GM12892 (cell line): Measurements from ENCODE around the gene VANGL1. TPM values are rescaled to one million over a fixed set of nuclear protein-coding genes. Genes with fewer than 3 reads are reported as not detected.

Source experiments
- DNase-seq: peaks from one replicate; pipeline ENCODE4 v3.0.0; 2011; ENCODE audit not compliant: insufficient read length
- FAIRE-seq: peaks from 2 replicates; lab custom pipeline; 2011; peaks lifted over from hg19 to GRCh38; lab: Jason Lieb, UNC
- POLR2A ChIP-seq: IDR thresholded peaks from 2 replicates; pipeline ENCODE4 v1.6.1; 2011; ENCODE audit warnings: low read depth, low read length, control low read depth
- POLR2AphosphoS5 ChIP-seq: IDR thresholded peaks from 2 replicates; pipeline ENCODE4 v1.6.1; 2011; ENCODE audit warnings: low read depth, low read length, control low read depth
- TAF1 ChIP-seq: IDR thresholded peaks from 2 replicates; pipeline ENCODE4 v1.6.1; 2011; ENCODE audit warnings: low read depth, mild to moderate bottlenecking, control low read depth, low read length, borderline replicate concordance
- polyA plus RNA-seq: library from polyadenylated mRNA; unstranded; fragments of >200 nt; gene quantifications from one replicate; pipeline ENCODE4 v1.2.1, GENCODE V29; 2012; ENCODE audit warnings: missing spikeins, inconsistent platforms; ENCODE audit not compliant: missing spikeins

VANGL1 gene
- 2.0 TPM for polyA plus RNA-seq

DNA sequence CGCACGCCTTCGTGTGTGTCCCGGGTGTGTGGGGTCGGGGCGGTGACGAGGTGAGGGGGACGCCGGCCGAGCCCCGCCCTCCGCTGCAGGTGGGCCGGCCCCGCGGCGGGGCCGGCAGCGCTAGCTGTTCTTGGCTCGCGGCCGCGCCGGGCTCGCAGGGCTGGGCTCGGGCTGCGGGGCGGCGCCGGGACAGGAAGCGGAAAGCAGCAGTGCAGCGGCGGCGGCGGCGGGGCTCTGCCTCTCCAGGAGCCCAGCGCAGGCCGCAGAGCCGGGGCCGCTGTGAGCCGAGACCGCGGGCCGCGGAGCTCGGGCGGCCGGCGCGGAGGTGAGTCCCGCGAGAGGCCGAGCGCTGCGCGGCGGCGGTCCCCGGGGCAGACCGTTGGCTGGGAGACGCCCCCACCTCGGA, at the start of gene VANGL1:
Gene VANGL1 (plus strand): TSS at position 209 of the 406 bp plus-strand sequence. CDS start 9,444 bp downstream, outside the sequence.
- no peak for FAIRE-seq
- peak; percentile 73 for DNase-seq
- TF ChIP-seq POLR2AphosphoS5 (no peak), TAF1 (no peak), POLR2A (no peak)

DNA sequence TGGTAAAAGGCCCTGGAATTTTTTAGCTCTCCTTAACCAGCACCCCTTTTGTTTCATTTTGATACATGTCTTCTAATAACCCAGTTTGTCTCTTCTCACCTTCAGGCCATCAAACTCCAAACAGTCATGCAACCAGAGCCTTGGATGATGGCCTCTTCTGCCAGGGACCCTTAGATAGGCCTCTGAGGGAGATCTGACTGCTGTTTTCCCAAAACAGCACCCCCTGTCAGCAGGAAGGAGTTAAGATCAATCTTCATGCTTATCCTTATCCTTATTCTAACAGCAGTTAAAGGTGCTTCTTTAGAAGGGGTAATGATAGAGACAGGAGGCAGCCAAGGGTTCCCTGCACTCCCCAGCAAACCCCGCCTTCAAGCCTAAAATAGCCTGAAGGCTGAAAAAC, 49.5 kb upstream of the VANGL1 start:
- no peak for TF ChIP-seq TAF1
- no peak for TF ChIP-seq POLR2AphosphoS5
- no peak for TF ChIP-seq POLR2A
- DNase-seq: no peak
- FAIRE-seq: no peak

DNA sequence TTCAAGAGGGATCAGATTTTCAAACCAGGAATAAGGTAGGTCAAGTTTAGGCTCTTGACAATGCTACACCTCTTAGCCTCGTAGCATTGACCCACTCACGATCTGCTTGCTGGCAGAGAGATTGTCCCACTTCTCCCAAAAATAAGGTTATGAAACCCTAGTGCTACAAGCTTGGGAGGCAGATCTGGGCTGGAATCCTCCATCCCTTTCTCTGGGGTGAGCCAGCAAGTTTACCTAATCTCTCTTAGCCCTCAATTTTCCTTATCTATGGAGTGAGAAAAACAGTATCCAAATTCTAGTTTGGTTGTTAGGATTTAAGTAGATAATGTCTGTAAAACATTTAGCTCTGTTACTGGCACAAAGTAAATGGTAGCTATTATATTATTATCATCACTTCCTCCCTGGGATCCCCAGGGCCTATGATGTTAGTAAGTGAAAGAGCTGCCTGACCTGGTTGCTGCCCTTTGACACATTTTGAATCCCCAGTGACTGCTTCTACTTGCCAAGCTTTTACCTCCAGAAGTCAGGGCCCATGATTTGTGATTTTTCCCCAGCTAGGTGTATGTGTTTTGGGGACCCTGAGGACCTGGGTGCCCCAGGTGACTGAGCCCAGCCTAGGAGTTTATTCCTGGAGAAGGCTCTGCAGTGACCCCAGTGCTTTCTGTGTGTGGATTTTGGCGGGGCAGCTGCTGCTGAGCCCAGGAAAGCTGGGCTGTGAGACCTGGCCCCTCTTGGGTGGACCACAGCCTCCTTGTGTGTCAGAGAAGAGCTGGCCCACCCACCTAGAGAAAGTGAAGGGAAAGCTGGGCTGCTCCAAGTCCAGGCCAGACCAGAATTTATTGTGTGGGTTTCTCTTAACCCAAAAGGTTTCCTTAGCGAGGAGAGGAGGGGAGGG, 48.2 kb upstream of the VANGL1 start:
- DNase-seq (no peak), FAIRE-seq (no peak)
- TF ChIP-seq POLR2A: no peak

DNA sequence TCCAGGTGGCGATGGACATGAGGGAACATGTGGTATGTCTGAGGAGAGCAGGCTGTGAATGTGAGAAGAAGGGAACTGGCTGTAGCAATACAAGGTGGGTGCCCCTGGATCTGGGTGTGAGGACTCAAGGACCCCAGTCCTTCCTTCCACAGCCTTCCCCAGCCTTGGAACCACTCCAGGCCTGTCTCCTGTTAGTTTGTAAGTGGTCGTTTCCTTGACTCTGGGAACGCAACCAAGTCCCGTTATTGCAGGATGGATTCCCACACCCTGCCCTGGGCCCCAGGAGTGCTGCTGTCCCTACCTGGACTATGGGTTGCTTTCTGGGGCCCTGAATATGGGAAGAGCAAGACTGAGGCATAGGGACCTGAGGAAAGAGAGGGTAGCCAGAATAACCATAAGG, 47.2 kb upstream of the VANGL1 start:
- no peak for FAIRE-seq
- no peak for TF ChIP-seq TAF1
- no peak for TF ChIP-seq POLR2AphosphoS5
- no peak for TF ChIP-seq POLR2A
- no peak for DNase-seq

DNA sequence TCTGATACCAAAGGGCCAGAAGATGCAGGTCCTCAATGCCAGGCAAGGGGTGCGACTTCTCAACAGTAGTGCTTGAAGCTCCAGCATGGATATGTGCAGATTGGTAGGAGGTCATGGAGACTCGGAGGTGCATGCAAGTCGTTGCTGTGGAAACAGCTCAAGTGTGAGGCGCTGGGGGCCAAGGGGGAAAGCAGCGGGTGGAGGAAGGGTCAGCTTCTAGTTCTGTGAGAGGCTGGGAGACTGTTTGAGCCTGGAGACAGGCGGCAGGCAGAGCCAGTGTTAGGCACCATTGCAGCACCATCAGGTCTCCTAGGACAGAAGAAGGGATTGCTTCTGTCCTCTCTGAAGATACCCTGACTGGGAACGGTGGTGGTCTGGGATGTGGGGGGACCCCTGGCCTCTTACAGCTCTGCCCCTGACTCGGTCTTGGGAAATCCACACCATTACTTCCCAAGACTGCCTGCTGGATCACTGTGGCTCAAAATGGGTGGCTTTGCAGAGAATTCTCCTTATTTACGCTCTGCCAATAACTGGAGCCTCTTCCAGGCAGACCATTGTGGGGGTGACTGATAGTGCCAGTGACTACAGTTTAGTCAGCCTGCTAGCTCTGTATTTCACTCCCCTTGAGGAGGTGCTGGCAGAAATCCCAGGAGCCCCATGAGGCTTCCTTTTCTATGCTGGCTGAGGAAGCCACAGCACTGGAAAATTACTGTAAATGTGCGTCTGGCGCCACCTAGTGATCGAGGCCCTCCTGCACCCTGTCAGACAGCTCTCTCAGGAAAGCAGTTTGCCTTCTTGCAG, 46.3 kb upstream of the VANGL1 start:
- FAIRE-seq: peak; percentile 70
- DNase-seq: peak; percentile 27
- TF ChIP-seq POLR2A: no peak
- no peak for TF ChIP-seq POLR2AphosphoS5
- no peak for TF ChIP-seq TAF1

DNA sequence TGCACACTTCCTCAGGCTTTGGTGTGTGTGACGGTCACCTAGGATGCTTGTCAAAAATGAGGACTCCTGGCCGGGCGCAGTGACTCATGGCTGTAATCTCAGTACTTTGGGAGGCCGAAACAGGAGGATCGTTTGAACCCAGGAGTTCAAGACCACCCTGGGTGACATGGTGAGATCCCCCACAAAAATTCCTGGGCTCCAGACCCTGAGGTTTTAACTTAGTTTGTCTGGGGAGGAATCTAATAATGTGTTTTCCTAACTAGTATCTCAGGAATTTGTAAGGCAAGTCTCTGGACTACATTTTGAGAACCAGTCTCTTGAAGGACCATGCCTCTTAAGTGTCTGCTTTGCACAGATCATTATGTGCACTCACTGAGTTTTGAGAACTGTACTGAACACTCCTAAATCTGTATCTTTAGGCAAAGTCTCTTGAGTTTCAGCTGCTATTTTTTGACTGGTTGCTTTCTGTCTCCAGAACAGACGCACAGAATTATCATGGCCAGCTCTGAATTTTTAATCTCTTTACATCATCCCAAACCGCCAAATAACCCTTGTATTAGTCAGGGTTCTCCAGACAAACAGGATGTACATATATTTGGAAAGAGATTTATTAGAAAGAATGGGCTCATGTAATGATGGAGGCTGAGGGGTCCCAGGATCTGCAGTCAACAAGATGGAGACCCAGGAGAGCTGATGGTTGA, 45.5 kb upstream of the VANGL1 start:
- no peak for TF ChIP-seq TAF1
- TF ChIP-seq POLR2A: no peak
- TF ChIP-seq POLR2AphosphoS5: no peak
- FAIRE-seq (no peak), DNase-seq (no peak)

DNA sequence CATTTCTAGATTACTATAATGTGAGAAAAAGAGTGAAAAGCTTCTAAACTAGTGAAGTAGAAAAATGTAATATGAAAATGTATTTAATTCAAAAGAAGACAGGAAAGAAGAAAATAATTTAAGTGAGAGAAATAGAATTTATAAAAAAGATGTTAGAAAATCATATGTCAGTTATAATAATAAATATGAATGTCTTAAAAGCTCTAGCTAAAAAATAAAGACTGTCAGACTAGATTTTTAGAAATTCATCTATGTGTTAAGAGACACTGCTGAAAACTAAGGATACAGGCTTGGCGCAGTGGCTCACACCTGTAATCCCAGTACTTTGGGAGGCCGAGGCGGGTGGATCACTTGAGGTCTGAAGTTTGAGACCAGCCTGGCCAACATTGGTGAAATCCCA, 37.3 kb upstream of the VANGL1 start:
- FAIRE-seq (no peak), DNase-seq (no peak)
- TF ChIP-seq POLR2AphosphoS5 (no peak), TAF1 (no peak), POLR2A (no peak)

DNA sequence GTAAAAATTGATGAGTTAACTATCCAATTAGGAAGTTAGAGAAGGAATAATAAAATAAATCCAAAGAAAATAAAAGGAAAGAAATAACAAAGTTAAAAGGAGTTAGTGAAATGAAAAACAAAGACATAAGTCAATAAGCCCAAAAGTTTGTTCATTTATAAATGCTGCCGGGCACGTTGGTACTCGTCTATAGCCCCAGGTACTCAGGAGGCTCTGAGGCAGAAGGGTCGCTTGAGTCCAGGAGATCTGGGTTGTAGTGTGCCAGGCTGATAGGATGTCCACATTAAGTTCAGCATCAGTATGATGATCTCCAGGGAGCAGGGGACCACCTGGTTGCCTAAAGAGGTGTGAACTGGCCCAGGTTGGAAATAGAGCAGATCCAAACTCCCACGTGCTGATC, 35.5 kb upstream of the VANGL1 start:
- TF ChIP-seq TAF1 (no peak), POLR2AphosphoS5 (no peak), POLR2A (no peak)
- DNase-seq (no peak), FAIRE-seq (no peak)

DNA sequence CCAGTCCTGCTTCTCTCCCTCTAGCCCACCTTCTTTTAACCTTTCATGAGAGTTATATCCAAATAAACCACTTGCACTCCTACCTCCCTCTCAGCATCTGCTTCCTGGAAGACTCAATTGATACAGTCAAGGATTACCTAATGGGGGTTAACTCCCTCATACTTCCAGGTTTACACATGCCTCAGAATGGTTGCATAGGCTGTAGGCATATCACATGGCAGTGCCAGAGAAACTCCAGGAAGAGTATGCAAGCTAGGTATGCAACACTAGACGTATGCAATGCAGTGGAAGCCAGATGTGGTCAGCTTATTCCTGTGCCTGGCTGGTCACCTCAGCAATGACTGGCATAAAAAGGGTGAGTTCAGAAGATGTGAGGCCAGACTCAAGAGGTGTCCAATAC, 32.7 kb upstream of the VANGL1 start:
- TF ChIP-seq POLR2AphosphoS5 (no peak), POLR2A (no peak), TAF1 (no peak)
- no peak for DNase-seq
- no peak for FAIRE-seq

DNA sequence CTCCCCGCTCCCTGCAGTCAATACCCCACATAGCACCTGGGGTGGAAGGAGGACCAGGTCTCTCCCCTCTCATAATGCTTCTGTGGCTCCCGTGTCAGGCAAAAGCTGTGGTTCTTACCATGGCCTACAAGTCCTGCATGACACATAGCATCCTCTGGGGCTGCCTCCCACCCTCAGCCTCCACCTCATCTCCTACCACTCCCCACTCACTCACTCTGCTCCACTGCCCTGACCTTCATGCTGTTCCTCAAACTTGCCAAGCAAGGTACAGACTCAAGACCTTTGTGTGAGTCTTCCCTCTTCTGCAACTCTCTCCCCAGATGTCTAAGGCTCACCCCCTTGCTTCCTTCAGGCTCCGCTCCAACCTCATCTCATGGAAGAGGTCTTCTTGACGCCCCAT, 28.0 kb upstream of the VANGL1 start:
- TF ChIP-seq POLR2A (no peak), POLR2AphosphoS5 (no peak), TAF1 (no peak)
- DNase-seq (no peak), FAIRE-seq (no peak)

DNA sequence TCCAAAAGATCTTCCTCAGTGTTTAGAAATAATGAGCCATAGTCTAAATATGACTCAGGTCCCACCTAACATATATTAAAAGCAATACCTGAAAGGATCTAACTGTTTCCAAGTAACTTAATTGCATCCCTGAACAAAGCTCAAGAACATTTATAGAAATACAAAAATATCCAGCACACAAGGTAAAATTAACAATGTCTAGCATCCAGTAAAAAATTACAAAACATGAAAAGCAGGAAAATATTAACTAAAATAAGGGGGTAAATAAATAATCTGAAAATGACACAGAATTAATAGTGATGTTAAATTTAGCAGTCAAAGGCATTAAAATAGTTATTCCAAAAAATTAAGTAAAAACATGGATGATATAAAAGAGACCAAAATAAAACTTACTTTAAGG, 21.3 kb upstream of the VANGL1 start:
- no peak for FAIRE-seq
- no peak for TF ChIP-seq TAF1
- no peak for TF ChIP-seq POLR2A
- TF ChIP-seq POLR2AphosphoS5: no peak
- DNase-seq: no peak

DNA sequence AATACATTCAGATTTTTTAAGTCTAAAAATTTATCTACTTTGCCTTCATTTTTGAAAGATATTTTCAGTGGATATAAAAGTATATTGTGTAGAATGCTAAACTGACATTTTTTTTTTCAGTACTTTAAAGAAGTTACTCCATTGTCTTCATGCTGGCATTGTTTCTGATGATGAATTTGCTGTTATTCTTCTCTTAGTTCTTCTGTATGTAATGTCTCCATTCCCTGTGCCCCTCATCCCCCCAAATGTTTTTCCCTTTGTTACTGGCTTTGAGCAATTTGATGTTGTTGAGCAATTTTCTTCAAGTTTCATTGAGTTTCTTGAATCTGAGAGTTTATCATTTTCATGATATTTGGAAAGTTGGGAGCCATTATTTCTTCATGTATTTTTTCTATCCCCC, 20.8 kb upstream of the VANGL1 start:
- no peak for DNase-seq
- no peak for TF ChIP-seq TAF1
- TF ChIP-seq POLR2A: no peak
- no peak for TF ChIP-seq POLR2AphosphoS5
- no peak for FAIRE-seq

DNA sequence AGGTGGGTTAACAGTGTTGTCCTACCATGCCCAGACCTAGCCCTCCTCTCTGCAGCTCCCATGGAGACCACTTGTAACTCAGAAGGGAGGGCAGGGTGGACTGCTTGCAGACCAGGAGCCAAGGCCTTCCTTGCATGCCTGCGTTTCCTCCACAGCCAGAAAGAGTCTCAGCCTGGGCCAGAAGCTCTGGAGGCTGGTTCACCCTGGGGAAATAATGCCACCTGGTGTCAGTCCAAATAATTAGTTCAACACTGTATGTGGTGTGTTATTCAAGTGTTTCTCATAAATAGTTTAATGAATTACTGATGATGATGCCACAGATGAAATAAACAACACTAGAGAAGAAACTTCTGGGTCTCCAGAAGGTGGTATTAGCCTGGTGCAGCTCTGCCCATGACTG, 16.9 kb upstream of the VANGL1 start:
- TF ChIP-seq TAF1 (no peak), POLR2A (no peak), POLR2AphosphoS5 (no peak)
- no peak for FAIRE-seq
- no peak for DNase-seq
